ENCODE data around the gene CHI3L1.

- TF ChIP-seq CTCF (IDR thresholded peaks at IDR 0.05) = no peak
- TF ChIP-seq POLR2A (IDR thresholded peaks at IDR 0.05) = no peak
Observed at GRCh38 chr1:203211812-203212211, 25.3 kb upstream of the CHI3L1 start.
